ENCODE measurements around the gene JPH2. TPM values are rescaled to one million over a fixed set of nuclear protein-coding genes. Genes with fewer than 3 reads are reported as not detected.
"Not testable (repeated sequence)": the region's sequence is repeated elsewhere in the genome, so short reads cannot be mapped to it uniquely, and the experiment has no call there.

Gene JPH2
- total RNA-seq, 1 donor from 2014 or later = 2.9 TPM

DNA sequence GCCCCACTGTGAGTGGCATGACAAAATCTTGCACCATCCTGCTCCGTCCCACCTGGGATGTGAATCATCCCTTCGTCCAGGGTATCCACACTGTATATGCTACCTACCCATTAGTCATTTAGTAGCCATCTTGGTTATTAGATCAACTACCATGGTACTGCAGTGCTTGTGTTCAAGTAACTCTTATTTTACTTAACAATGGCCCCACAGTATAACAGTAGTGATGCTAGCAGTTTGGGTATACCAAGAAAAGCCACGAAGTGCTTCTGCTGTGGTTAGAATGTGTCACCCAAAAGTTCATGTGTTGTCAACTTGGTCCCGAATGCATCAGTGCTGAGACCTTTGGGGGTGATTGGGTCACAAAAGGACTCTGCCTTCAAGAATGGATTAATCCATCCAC, 11.9 kb upstream of the JPH2 start:
- TF ChIP-seq, protein P1, sequence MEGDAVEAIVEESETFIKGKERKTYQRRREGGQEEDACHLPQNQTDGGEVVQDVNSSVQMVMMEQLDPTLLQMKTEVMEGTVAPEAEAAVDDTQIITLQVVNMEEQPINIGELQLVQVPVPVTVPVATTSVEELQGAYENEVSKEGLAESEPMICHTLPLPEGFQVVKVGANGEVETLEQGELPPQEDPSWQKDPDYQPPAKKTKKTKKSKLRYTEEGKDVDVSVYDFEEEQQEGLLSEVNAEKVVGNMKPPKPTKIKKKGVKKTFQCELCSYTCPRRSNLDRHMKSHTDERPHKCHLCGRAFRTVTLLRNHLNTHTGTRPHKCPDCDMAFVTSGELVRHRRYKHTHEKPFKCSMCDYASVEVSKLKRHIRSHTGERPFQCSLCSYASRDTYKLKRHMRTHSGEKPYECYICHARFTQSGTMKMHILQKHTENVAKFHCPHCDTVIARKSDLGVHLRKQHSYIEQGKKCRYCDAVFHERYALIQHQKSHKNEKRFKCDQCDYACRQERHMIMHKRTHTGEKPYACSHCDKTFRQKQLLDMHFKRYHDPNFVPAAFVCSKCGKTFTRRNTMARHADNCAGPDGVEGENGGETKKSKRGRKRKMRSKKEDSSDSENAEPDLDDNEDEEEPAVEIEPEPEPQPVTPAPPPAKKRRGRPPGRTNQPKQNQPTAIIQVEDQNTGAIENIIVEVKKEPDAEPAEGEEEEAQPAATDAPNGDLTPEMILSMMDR (conservative IDR thresholded peaks at IDR 0.05; ENCODE audit: low read depth, low read length) = no peak
- no peak for DNase-seq (ENCODE audit: low read depth)
- H3K4me3 ChIP-seq (ENCODE audit: low read depth, low read length) = no peak overlapping the region

DNA sequence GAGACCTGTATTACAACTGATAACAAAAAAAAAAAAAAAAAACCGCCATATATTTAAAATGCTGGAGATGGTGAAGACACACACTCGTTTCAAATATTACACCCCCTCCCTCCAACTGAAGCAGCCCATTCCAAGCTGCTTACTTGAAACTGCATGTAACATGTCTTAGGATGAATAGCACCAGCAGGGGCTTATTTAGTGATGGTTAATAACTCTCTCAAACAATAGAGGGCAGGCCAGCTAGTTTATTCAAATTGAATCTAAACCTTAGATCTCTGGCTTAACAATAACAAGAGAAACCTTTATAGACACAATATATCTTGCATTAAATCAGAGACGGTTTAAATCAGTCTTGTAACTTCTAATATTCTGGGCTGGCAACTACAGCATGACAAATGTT, 9.3 kb upstream of the JPH2 start:
- TF ChIP-seq, protein P1 (conservative IDR thresholded peaks at IDR 0.05; ENCODE audit: low read depth, low read length) = peak; percentile 12
- no peak for DNase-seq (ENCODE audit: low read depth)
- no peak overlapping the region for H3K4me3 ChIP-seq (ENCODE audit: low read depth, low read length)

DNA sequence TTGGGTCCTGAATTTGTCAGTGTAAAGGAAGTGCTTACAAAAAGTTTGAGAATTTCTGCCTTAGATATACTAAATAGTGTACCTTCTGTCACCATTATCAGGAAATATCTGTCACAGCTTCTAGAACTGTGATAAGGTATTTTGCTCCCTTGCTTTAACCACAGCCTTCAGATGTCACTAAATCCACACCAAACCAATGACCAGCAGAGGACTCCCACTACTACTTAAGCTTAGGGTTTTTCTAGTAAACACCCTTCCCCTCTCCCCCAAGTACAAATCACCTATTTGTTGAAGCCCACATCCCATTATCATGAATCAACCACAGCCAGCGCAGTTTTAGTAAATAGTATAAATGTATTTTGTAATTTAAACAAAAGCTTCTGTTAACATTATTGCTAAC, 8.6 kb upstream of the JPH2 start:
- H3K4me3 ChIP-seq (ENCODE audit: low read depth, low read length) = no peak overlapping the region
- DNase-seq (ENCODE audit: low read depth) = no peak
- TF ChIP-seq, protein P1 (conservative IDR thresholded peaks at IDR 0.05; ENCODE audit: low read depth, low read length) = no peak

DNA sequence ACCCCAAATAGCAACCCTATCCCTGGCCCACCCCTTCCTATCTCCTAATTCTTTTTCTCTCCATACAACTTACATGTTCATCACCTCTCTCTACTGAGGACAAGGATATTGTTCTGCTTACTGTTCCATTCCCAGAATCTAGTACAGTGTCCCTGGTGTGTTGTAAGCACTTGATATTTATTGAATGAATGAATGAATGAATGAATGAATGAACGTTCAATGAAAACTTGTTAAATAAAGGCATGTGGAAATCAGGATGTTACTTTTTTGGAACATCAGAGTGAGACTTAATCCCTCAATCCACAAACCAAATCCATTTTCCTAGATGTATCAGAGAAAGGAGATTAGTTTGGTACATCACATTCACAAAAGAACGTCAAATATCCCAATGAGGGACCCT, 6.8 kb upstream of the JPH2 start:
- DNase-seq (ENCODE audit: low read depth) = no peak

DNA sequence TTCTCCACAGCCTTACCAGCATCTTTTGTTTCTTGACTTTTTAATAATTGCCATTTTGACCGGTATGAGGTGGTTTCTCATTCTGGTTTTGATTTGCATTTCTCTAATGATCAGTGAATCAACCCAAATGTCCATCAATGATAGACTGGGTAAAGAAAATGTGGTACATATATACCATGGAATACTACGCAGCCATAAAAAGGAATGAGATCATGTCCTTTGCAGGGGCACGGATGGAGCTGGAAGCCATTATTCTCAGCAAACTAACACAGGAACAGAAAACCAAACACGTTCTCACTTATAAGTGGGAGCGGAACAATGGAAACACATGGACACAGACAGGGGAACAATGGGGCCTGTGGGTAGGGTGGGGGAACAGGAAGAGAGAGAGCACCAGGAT, 4.7 kb upstream of the JPH2 start:
- not testable (repeated sequence) for DNase-seq (ENCODE audit: low read depth); H3K4me3 ChIP-seq (ENCODE audit: low read depth, low read length)

More for the DNA sequence above, 6.8 kb upstream of the JPH2 start:
- TF ChIP-seq, protein P1 (conservative IDR thresholded peaks at IDR 0.05; ENCODE audit: low read depth, low read length) = no peak
- H3K4me3 ChIP-seq (ENCODE audit: low read depth, low read length) = no peak overlapping the region

DNA sequence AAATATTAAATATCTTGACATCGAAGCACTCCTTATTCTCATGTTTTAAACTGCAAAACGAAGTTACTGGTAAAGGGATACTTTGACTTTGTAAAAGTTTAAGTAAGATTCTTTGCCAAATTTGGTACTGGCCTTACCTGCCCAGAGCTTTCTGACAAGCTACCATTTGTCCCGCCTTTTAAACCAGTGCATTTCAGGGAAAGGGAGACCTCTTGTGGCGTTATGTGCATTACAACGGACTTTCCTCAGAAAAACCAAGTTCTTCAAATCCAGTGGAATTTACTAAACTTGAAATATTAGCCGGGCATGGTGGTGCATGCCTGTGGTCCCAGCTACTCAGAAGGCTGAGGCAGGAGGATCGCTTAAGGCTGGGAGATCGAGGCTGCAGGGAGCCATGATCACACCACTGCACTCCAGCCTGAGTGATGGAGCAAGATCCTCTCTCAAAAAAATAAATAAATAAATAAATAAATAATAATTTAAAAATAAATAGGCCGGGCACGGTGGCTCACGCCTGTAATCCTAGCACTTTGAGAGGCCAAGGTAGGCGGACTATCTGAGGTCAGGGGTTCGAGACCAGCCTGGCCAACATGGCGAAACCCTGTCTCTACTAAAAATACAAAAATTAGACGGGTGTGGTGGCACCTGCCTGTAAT, 3.3 kb upstream of the JPH2 start:
- not testable (repeated sequence) for DNase-seq (ENCODE audit: low read depth); H3K4me3 ChIP-seq (ENCODE audit: low read depth, low read length)
- TF ChIP-seq, protein P1 (conservative IDR thresholded peaks at IDR 0.05; ENCODE audit: low read depth, low read length) = peak; percentile 85

DNA sequence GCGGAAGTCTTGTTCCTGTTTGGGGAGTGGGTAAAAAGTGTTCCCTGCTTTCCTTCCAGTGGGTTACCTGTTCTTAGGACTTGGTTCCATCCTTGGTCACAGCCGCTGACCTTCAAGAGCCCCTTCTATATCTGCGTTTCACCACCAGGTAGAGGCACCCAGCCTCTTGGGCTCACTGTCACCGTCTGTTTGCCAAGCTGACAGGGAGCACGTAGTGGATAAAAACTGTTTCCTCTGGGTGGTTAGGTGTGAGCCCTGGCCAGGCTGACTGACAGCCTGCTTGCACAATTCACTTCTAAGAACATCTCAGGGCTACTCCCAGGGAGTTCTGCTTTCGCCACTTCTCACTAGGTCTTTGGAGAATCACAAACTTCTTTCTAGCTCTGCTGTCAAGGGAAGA, 1.8 kb upstream of the JPH2 start:
- TF ChIP-seq, protein P1 (conservative IDR thresholded peaks at IDR 0.05; ENCODE audit: low read depth, low read length) = no peak
- no peak for DNase-seq (ENCODE audit: low read depth)
- no peak overlapping the region for H3K4me3 ChIP-seq (ENCODE audit: low read depth, low read length)
